ENCODE data around the gene DYNLT4.
A peak's percentile ranks its signal among the peaks of the same experiment; 100 is the strongest.
"Not testable (repeated sequence)": the region's sequence is repeated elsewhere in the genome, so short reads cannot be mapped to it uniquely, and the experiment has no call there.

The DYNLT4 gene, protein sequence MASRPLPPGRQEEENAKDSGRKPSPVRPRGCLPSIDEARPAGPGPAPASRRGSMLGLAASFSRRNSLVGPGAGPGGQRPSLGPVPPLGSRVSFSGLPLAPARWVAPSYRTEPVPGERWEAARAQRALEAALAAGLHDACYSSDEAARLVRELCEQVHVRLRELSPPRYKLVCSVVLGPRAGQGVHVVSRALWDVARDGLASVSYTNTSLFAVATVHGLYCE

DNA sequence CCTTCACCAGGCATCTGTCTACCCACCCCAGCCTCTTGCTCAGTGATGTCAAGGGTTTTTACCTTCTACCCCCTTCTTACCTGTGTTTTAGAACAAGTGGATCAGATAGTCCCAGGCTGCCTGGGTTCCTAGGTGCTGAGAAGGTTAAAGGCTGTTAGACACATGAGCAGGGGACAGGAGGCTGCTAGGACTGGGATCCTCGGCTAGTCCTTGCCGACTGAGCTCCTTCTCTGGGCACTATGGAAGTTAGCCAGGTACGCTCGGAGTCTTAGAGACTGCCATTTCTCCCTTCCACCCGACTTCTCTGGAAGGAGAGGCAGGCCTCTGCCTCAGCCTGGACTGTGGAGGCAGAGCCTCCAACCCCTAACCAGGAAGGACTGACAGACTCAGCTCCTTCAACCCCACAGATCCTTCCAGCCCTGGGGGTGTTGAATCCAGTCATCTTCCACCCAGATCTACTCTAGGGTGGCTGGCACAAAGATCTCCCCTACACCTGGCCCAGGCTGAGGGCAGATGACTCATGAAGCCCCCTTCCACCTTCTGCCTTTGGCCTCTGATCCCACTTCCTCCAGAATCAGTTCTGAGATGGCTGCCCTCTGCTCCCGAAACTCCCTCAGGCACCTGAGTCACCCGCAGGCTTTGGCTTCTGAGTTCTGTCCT lies at the start of gene DYNLT4:
Gene DYNLT4 (minus strand): TSS at position 648 of the 660 bp plus-strand sequence. CDS start 683 bp downstream, outside the sequence.
- DNase-seq (ENCODE audit: low spot score), result no peak

DNA sequence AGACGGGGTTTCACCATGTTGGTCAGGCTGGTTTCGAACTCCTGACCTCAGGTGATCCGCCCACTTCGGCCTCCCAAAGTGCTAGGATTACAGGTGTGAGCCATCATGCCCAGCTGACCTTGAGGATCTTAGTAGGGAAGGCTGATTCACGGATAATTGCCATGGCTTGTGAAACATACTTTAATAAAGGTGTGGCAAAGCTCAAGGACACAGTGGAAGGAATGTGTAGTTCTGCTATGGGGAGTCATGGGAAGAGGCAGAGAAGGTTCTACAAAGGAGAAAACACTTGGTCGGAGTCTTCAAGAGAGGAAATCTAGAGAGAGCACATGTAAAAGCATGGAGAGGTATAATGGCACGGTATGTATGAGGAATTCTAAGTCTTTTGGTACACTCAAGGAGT lies 48.6 kb upstream of the DYNLT4 start:
- no peak for DNase-seq (ENCODE audit: low spot score)

DNA sequence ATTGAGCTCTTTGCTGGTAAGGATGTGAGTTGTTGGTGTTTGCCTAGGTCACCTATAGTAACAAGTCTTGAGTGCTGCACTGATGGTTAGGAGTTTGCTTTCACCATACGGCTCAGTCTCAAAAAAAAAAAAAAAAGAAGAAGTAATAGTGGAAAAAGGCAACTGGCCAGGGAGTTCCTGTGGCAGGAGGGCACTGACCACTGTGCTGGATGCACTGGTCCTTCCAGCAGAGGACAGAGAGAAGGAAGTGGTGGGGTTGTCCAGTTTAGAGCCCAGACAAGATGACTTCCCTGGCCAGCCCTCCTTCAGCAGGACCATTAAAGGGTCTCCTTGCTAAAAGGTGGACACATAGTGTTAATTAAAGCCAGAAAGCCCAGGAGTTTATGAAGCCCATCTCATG lies 47.8 kb upstream of the DYNLT4 start:
- DNase-seq (ENCODE audit: low spot score), result no peak

DNA sequence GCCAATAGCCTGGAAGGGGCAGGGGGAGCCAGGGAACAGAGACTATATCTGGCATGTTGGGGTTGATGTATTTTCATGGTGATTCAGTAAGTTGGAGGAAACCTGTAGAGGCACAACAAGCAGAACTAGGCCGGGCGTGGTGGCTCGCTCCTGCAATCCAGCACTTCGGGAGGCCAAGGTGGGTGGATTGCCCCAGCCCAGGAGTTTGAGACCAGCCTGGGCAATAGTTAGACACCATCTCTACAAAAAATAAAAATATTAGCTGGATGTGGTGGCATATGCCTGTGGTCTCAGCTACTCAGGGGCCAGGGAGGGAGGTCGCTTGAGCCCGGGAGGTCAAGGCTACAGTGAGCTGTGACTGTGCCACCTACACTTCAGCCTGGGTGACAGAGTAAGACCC lies 46.0 kb upstream of the DYNLT4 start:
- DNase-seq (ENCODE audit: low spot score), result no peak

DNA sequence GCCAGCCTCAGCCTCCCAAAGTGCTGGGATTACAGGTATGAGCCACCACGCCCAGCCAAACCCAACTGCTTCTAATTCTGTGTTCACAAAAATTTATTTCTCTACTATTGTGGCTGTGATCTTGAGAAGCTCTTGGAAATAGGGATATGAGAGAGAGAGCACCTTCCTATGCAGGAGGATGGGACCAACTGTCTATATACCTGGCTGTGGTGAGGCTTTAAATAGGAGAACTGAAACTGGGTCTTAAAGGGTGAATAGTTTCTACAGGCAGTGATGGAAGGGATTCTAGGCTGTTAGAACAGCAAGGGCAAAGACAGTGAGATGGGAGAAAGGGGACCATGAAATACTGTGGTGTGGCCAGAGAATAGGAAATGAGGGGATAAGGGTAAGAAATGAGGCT lies 44.2 kb upstream of the DYNLT4 start:
- no peak for DNase-seq (ENCODE audit: low spot score)

DNA sequence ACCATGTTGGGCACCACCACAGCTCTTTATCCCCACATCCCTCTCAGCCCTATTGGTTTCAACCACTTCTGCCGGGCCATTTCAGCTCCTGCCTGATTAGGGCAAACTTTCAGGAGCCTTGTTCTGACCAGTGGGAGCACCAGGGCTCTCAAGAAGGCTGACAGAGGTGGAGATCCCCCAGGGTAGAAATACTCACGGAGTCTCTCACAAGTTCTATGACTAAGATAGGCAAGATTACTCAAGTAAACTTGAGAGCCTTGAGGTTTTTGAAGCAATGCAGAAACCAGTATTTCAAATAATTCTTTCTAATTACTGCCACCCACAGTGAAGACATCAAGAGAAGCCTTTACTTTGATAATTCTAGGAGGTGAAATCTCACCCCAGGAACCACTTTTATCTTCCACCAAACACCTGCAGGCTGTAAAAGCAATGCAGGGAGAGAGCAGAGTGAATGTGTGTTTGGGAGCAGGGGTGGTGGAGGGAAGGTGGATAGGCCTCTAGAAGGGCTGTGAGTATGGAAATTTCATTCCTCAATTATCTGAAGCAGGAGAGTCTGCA lies 42.5 kb upstream of the DYNLT4 start:
- no peak for DNase-seq (ENCODE audit: low spot score)

DNA sequence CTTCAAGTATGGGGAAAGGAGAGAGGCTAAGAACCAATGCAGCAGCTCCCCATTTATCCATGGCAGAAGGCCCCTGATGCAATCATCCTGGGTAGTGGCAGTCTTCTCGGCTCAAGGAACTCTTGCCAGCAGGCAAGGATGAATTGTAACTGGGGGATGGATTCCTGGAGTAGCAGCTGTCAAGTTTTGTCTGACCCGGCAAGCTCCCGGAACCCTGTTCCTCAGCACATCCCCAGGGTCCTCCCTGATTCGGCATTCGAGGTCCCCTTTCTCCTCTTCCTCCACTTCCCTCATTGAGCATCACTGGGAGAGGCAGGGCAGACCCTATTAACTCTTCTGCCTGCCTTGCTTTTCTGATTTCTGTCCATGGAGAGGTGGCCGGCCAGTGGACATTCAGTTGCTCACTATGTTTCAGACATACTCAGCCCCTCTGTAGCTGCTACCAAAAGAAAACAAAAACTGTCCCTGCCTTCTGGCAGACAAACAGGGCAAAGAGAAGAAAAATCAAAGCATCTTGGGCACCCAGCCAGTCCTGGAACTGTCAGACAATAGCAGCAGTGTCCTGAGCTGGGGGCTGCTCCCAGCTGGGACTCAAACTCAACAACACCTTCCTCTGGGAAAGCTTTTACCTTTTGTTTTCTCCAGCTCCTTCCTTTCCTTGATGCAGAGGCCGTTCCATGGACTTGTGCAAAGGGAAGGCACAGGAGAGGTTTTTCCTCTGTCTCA lies 41.5 kb upstream of the DYNLT4 start:
- no peak for DNase-seq (ENCODE audit: low spot score)

DNA sequence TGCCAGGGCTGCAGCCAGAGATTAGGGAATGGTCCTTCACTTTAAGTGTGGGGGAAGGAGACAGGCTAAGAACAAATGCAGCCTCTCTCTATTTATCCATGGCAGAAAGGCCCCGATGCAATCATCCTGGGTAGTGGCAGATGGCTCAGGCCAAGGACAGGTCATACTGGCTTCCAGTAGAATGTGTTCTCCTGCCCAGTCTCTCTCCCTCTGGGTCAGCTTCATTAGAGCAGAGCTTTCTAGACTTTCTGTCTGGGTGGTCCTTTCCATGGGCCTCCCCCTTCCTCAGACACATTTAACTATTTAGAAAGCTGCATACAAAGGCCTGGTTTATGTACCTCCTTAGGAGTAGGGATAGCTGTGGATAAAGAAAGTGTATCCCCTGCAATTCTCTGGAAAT lies 40.7 kb upstream of the DYNLT4 start:
- no peak for DNase-seq (ENCODE audit: low spot score)

DNA sequence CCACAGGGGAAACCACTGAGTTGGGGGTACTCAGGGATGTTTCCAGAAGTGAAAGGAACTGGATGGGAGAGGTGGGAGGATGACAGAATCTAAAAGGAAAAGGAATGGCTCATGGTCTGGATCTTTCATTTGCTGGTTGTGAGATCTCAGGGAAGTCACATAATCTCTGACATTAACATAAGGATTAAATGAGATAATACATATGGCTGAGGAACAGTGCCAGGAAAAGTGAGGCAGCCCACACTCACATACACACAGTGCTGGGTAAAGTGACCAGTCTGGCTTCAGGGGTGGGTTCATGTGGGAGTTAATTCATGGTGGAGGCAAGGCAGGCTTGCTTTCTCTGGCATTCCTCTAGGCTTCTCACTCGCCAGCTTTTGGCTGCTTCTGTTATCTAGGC lies 39.8 kb upstream of the DYNLT4 start:
- DNase-seq (ENCODE audit: low spot score), result no peak

DNA sequence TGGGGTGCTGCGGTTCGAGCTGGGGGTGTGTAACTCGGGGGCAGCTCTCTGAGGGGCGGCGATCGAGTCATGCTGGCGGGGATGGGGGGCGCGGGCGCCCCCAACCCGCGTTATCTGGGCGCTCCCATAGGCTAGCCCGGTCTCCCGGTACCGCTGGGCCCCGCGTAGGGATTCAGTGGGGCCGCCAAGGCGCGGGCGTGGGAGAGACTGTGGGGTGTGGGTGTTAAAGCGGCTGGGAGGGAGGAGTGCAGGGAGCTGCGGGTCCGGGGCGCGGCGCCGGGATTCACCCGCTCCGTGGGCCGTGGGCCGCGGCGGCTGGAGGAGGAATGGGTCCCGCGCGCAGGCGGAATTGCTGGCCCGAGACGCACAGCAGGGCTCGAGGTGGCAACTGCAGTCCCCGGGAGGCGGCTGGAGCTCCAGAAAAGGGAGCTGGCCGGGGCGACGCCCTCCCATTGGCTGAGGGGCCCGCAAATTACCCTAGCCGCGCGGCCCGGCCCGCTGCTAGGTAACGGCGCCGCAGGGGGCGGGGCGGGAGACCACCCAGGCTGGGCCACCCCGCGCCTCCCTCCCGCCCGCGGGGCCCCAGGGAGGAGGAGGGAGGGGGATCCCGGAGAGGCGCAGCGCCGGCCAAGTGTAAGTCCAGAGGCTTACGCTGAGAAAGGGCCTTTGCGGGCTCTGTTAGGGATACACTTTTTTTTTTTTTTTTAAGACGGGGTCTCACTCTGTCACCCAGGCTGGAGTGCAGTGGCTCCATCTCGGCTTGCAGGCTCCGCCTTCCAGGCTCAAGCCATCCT lies 35.9 kb upstream of the DYNLT4 start, which contains the start of gene PTCH2:
Gene PTCH2 (minus strand): TSS at position 392 of the 794 bp plus-strand sequence. CDS start 321 bp downstream, at position 71.
- DNase-seq (ENCODE audit: low spot score), result peak; percentile 58

DNA sequence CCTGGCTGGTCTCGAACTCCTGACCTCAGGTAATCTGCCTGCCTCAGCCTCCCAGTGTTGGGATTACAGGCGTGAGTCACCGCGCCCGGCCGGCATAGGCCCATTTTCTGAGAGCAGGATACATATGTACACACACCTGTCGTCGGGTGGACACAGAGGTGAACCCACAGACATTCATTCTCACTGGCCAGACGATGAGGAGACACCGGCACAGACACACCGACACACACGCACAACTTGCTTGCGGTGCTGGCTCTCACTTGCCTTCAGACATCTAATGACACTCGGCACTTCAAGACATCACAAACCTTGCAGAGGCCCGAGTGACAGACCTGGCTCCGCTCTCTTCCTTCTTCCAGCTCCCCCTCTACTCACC lies 35.3 kb upstream of the DYNLT4 start:
- no peak for DNase-seq (ENCODE audit: low spot score)

DNA sequence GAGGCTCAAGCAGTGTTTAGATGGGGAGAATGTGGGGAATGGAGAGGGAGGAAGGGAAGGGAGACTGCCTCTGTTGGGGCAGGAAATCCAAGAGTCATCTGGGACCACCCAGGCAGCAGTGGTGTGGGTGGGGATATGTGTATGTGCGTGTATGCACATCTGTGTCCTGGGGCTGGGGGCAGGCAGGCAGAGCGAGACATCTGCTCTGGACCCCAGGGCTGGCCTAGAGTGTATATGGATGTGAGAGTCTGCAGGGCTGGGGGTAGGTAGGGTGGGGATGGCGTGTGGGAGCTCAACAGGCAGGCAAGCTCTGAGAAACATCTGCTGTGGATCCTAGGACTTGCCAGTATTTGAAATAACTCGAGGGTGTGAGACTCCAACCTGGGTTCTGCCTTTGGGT lies 32.4 kb upstream of the DYNLT4 start:
- no peak for DNase-seq (ENCODE audit: low spot score)

DNA sequence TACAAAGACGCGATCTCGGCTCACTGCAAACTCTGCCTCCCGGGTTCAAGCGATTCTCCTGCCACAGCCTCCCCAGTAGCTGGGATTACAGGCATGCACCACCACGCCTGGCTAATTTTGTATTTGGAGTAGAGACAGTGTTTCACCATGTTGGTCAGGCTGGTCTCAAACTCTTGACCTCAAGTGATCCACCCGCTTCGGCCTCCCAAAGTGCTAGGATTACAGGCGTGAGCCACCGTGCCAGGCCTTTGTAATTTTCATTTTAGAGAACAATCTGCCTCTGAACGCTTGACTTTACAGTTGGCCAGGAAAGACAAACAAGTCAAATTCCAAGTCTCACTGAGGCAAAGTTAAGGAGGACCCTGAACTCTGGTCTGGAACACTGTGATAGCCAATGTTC lies 31.1 kb upstream of the DYNLT4 start:
- not testable (repeated sequence) for DNase-seq (ENCODE audit: low spot score)

DNA sequence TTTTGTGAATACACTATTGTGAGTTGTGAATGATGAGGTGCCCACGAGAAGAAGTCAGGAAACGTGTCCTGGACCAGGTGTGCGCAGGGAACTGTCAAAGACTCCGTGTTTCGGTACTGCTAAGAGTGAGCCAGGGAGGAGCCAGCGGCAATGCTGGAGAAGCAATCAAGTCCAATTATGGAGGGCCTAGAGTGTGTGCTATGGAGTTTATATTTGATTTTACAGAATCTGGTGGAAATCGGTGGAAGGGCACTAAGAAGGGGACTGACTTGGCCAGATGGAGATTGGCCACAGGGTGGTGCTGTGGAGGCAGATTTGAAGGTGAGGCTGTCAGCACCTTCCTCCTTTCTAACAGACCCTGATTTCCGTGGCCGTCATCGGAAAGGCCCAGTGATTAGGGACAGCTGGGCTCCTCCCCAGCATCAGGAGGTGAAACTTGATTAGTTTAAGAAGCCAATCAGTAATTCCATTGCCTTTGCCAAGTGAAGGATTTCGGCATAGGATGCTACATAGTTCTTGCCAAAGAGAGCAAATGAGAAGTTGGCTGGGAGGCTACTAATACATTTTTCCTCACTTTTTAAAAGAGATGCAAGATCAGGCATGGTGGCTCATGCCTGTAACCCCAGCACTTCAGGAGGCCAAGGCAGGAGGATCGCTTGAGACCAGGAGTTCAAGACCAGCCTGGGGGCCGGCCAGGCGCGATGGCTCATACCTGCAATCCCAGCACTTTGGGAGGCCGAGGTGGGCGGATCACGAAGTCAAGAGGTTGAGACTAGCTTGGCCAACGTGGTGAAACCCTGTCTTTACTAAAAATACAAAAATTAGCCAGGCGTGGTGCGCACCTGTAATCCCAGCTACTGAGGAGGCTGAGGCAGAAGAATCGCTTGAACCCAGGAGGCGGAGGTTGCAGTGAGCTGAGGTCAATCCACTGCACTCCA lies 28.9 kb upstream of the DYNLT4 start:
- DNase-seq (ENCODE audit: low spot score), result peak; percentile 69

DNA sequence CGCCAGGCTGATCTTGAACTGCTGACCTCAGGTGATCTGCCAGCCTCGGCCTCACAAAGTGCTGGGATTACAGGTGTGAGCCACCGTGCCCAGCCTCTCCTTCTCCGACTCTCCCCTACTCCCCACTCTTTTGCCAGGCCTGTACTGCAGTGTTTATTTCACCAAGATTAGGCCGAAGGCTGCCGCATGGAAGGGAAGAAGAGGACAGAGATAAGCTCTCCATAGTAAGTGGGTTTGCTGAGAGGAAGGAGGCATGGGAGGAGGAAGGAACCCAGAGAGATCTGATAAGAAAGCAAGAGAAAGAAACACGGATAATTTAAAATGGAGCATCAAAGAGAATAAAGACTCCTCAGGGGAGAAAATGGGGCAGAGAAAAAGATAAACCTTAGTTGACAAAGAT lies 27.2 kb upstream of the DYNLT4 start:
- no peak for DNase-seq (ENCODE audit: low spot score)

DNA sequence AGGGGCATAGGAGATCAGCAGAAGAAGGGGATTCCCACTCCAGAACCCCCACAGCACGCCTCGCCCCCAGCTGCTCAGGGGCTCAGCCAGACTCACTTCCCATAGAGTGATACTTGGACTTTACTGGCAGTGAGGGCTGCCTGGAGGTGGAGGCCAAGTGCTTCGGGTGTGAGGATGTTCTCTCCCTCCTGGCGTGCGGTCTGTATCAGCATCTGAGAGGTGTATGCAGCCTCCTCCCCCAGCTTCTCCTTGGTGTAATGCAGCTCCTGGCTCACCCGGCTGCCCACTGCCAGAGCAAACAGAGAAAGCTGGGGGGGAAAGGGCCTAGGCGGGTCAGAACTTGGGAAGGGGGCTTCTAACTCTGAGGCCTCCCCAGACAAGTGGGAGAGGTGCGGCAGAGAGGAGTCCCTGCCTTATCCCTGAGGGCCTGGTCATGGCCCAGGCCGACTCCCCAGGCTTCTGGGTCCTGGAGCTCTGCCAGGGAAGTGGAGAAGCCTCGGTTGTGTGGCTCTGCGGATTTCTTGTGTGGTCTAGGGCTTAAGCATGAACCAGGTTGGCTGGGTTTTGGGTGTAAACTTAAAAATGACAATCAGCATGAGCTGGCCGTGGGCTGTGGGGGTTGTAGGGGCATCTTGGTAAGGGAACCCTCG lies 25.0 kb upstream of the DYNLT4 start:
- no peak for DNase-seq (ENCODE audit: low spot score)

DNA sequence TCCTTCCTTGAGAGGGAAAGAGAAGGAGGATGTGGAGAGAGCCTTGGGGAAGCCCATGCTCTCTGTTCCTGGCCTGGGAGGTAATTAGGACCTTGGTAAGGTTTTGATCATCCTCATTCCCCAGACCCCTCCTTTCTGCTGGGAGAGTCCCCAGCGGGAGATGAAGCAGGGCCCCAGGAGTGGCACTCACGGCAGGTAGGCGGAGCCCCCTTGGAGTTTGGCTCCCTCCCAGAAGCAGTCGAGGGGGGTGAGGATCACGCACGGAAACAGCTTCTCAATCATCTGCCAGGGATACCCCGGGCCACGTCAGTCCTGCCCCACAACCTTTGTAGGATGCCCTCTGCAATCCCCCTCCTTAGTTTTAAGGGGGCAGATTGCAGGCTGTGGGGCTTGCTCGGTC lies 24.4 kb upstream of the DYNLT4 start:
- DNase-seq (ENCODE audit: low spot score), result no peak

DNA sequence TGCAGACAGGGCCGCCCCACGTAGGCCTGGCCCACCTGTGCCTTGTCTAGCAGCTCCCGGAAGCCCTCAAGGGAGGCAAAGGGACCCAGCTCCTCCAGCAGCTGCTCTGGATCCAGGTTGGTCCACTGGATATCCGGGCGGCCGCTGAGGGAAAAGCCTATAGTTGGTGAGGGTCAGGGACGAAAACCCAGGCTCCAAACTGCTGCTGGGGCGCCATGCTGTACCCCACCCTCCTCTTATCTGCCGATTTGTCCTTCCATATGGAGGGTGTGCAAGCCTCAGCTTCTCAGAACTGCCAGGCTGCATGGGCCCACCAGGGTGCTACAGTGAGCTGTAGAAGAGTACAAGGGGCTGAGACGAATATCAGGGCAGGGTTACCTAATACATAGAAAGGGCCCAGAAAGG lies 23.8 kb upstream of the DYNLT4 start:
- no peak for DNase-seq (ENCODE audit: low spot score)

DNA sequence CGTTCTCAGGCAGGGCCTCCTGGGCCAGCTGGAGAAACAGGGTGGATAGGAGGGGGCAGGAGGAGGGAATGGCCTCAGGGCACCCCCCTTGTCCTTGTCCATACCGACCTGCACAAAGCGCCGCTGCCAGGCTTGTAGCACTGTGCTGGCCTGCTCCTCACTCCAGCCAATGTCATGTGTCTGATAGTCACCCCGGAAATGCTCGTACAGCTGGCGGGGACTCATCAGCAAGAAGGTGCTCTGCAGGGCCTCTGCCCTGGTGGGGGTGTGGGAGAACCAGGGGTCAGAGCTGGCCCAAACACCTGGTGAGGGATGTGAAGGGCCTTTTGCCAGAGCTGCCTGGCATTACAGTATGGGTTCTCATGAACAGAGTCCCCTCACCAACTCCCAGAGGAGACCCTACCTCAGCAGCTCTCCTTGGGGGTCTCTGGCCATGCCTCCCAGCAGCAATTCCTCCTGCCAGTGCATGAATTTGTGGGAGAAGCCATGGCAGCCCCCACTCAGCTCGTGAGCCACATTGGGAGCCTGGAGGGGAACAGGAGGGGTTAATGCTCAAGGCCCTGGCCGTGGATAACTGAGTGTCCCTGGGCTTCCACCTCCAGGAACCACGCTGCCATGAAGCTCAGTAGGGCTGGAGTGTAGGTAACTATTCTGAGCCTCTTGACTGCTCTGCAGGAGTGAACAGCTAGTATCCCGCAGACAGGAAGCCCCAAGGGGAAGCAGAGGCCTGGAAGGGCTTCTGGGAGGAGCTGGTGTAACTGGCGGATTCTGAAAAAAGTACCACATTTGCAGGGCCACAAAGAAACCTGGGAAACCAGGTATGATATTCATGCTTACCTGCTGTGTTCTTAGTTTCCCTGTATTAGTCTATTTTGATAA lies 22.6 kb upstream of the DYNLT4 start:
- no peak for DNase-seq (ENCODE audit: low spot score)
